HepG2 (cell line): ENCODE data around the gene KARS1. TPM values are rescaled to one million over a fixed set of nuclear protein-coding genes. Genes with fewer than 3 reads are reported as not detected.

Experiments used
- CTCF ChIP-seq: sonication (generic); formaldehyde crosslinking; IDR thresholded peaks from 2 replicates; pipeline ENCODE4 v1.5.0; 2020; ENCODE audit warnings: mild to moderate bottlenecking, missing genetic modification reagents, moderate library complexity
- HNF1B ChIP-seq: sonication (generic); formaldehyde crosslinking; IDR thresholded peaks from 2 replicates; pipeline ENCODE4 v1.5.1; 2020; ENCODE audit warnings: mild to moderate bottlenecking, moderate library complexity, missing genetic modification reagents
- KMT2B ChIP-seq: IDR thresholded peaks from 2 replicates; pipeline ENCODE4 v1.6.1; 2016; ENCODE audit warnings: missing genetic modification reagents, missing compliant biosample characterization
- PBX3 ChIP-seq: sonication (generic); formaldehyde crosslinking; IDR thresholded peaks from 2 replicates; pipeline ENCODE4 v1.8.1; 2023; ENCODE audit warnings: missing genetic modification reagents, inconsistent platforms, borderline replicate concordance
- RBM22 ChIP-seq: fragments of 200-400 bp; formaldehyde crosslinking; optimal IDR thresholded peaks from 2 replicates; pipeline ENCODE3; 2017; ENCODE audit warnings: mild to moderate bottlenecking, low read length, moderate library complexity
- SP2 ChIP-seq: sonication (generic); formaldehyde crosslinking; IDR thresholded peaks from 2 replicates; pipeline ENCODE4 v1.5.1; 2020; ENCODE audit warnings: mild to moderate bottlenecking, missing genetic modification reagents
- TAF1 ChIP-seq: sonication (generic); formaldehyde crosslinking; IDR thresholded peaks from 2 replicates; pipeline ENCODE4 v1.4.0; 2020; ENCODE audit warnings: missing genetic modification reagents
- YEATS2 ChIP-seq: sonication (generic); formaldehyde crosslinking; IDR thresholded peaks from 2 replicates; pipeline ENCODE4 v1.4.0; 2020; ENCODE audit warnings: missing genetic modification reagents, borderline replicate concordance
- ZFP36L1 ChIP-seq: sonication (generic); formaldehyde crosslinking; IDR thresholded peaks from 2 replicates; pipeline ENCODE4 v1.8.0; 2022; ENCODE audit warnings: mild to moderate bottlenecking, missing genetic modification reagents, moderate library complexity
- ZFY ChIP-seq: sonication (generic); formaldehyde crosslinking; IDR thresholded peaks from 2 replicates; pipeline ENCODE4 v1.4.0; 2020; ENCODE audit warnings: missing genetic modification reagents
- ZKSCAN1 ChIP-seq: fragments of 150-350 bp; IDR thresholded peaks from 2 replicates; pipeline ENCODE4 v1.6.1; 2014; ENCODE audit warnings: low read length
- ZNF253 ChIP-seq: sonication (generic); formaldehyde crosslinking; IDR thresholded peaks from 2 replicates; pipeline ENCODE4 v1.8.0; 2022; ENCODE audit warnings: mild to moderate bottlenecking, missing genetic modification reagents, borderline replicate concordance
- ZNF460 ChIP-seq: sonication (generic); formaldehyde crosslinking; IDR thresholded peaks from 2 replicates; pipeline ENCODE4 v1.5.1; 2020; ENCODE audit warnings: missing genetic modification reagents, mild to moderate bottlenecking, borderline replicate concordance
- polyA plus RNA-seq, 8 experiments: library from polyadenylated mRNA; depleted of rRNA in 3 of 8; stranded (reverse) in 7 of 8; unstranded in 1 of 8; fragments of >200 nt; fragmentation: Illumina TruSeq in 4 of 8; extraction: Trizol in 4 of 8; gene quantifications; 2 replicates each; pipeline versions ENCODE4 v1.2.1 to v1.2.3, GENCODE V29; 2011 to 2016; ENCODE audit warnings: low read depth in 4 of 8, missing spikeins in 1 of 8, mixed read lengths in 1 of 8; ENCODE audit not compliant: insufficient read depth in 1 of 8
- total RNA-seq, 5 experiments: library from RNA; depleted of rRNA; stranded (reverse); fragments of >200 nt; fragmentation: Illumina TruSeq; extraction: Trizol; gene quantifications; 2 replicates each; pipeline ENCODE4 v1.2.3, GENCODE V29; 2016; ENCODE audit warnings: low read depth in 1 of 5
- TF ChIP-seq, protein P1 (sequence below): fragments of 450-650 bp; IDR thresholded peaks from 2 replicates; pipeline ENCODE4 v1.6.1; 2017; ENCODE audit warnings: mild to moderate bottlenecking
- TF ChIP-seq, protein P2 (sequence below): sonication (generic); formaldehyde crosslinking; IDR thresholded peaks from 2 replicates; pipeline ENCODE4 v1.4.0; 2020; ENCODE audit warnings: missing genetic modification reagents
- TF ChIP-seq, protein P3 (sequence below): sonication (generic); formaldehyde crosslinking; IDR thresholded peaks from 2 replicates; pipeline ENCODE4 v1.5.0; 2020; ENCODE audit warnings: missing genetic modification reagents
- TF ChIP-seq, protein P4 (sequence below): sonication (generic); formaldehyde crosslinking; IDR thresholded peaks from 2 replicates; pipeline ENCODE4 v1.4.0; 2020; ENCODE audit warnings: mild to moderate bottlenecking, missing genetic modification reagents

Gene KARS1
- total and polyA plus RNA-seq, 2 of the 13 experiments (the other 11 are each of a cell fraction or from before 2014, with no cell fraction given), result 141 to 276 TPM

GRCh38 chr16:75622761-75623605, 24.5 kb downstream of the KARS1 start, which contains the start of gene ADAT1 (continued):
- TF ChIP-seq PBX3 (CRISPR knock-in tag), result no peak
- TF ChIP-seq, protein P1, sequence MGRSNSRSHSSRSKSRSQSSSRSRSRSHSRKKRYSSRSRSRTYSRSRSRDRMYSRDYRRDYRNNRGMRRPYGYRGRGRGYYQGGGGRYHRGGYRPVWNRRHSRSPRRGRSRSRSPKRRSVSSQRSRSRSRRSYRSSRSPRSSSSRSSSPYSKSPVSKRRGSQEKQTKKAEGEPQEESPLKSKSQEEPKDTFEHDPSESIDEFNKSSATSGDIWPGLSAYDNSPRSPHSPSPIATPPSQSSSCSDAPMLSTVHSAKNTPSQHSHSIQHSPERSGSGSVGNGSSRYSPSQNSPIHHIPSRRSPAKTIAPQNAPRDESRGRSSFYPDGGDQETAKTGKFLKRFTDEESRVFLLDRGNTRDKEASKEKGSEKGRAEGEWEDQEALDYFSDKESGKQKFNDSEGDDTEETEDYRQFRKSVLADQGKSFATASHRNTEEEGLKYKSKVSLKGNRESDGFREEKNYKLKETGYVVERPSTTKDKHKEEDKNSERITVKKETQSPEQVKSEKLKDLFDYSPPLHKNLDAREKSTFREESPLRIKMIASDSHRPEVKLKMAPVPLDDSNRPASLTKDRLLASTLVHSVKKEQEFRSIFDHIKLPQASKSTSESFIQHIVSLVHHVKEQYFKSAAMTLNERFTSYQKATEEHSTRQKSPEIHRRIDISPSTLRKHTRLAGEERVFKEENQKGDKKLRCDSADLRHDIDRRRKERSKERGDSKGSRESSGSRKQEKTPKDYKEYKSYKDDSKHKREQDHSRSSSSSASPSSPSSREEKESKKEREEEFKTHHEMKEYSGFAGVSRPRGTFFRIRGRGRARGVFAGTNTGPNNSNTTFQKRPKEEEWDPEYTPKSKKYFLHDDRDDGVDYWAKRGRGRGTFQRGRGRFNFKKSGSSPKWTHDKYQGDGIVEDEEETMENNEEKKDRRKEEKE, result no peak
- peak; percentile 78; the same call in 1 of the 2 replicates for TF ChIP-seq ZFP36L1 (CRISPR knock-in tag)
- peak; percentile 94 for TF ChIP-seq ZFY (CRISPR knock-in tag)
- TF ChIP-seq, protein P2, sequence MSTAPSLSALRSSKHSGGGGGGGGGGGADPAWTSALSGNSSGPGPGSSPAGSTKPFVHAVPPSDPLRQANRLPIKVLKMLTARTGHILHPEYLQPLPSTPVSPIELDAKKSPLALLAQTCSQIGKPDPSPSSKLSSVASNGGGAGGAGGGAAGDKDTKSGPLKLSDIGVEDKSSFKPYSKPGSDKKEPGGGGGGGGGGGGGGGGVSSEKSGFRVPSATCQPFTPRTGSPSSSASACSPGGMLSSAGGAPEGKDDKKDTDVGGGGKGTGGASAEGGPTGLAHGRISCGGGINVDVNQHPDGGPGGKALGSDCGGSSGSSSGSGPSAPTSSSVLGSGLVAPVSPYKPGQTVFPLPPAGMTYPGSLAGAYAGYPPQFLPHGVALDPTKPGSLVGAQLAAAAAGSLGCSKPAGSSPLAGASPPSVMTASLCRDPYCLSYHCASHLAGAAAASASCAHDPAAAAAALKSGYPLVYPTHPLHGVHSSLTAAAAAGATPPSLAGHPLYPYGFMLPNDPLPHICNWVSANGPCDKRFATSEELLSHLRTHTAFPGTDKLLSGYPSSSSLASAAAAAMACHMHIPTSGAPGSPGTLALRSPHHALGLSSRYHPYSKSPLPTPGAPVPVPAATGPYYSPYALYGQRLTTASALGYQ, result 0 out of 2 replicates have a peak, but pooled peaks have one; percentile 19
- TF ChIP-seq HNF1B (CRISPR knock-in tag), result peak; percentile 84
- TF ChIP-seq KMT2B (CRISPR knock-in tag), result peak; percentile 91
- peak; percentile 75 for TF ChIP-seq SP2 (CRISPR knock-in tag)
- TF ChIP-seq, protein P3, sequence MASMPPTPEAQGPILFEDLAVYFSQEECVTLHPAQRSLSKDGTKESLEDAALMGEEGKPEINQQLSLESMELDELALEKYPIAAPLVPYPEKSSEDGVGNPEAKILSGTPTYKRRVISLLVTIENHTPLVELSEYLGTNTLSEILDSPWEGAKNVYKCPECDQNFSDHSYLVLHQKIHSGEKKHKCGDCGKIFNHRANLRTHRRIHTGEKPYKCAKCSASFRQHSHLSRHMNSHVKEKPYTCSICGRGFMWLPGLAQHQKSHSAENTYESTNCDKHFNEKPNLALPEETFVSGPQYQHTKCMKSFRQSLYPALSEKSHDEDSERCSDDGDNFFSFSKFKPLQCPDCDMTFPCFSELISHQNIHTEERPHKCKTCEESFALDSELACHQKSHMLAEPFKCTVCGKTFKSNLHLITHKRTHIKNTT, result no peak; the same call in 1 of the 2 replicates
- TF ChIP-seq YEATS2 (CRISPR knock-in tag), result peak; percentile 97
- TF ChIP-seq RBM22, result peak; percentile 76
- TF ChIP-seq ZNF460 (CRISPR knock-in tag), result no peak; the same call in 1 of the 2 replicates
- no peak for TF ChIP-seq ZNF253 (CRISPR knock-in tag)
- TF ChIP-seq TAF1 (CRISPR knock-in tag), result peak; percentile 75
- TF ChIP-seq ZKSCAN1, result no peak
- TF ChIP-seq, protein P4, sequence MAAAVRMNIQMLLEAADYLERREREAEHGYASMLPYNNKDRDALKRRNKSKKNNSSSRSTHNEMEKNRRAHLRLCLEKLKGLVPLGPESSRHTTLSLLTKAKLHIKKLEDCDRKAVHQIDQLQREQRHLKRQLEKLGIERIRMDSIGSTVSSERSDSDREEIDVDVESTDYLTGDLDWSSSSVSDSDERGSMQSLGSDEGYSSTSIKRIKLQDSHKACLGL (CRISPR knock-in tag), result peak; percentile 98
- peak; percentile 15; the same call in 1 of the 2 replicates for TF ChIP-seq CTCF (CRISPR knock-in tag)
